ENCODE results near the gene MALT1. TPM values are rescaled to one million over a fixed set of nuclear protein-coding genes. Genes with fewer than 3 reads are reported as not detected.
A peak's percentile ranks its signal among the peaks of the same experiment; 100 is the strongest.

MALT1 gene
- total RNA-seq, 3 donors from 2014 or later (not counting 1 experiment from before 2014, with no cell fraction given), result 49.8 to 55.8 (median 54.5) TPM

DNA sequence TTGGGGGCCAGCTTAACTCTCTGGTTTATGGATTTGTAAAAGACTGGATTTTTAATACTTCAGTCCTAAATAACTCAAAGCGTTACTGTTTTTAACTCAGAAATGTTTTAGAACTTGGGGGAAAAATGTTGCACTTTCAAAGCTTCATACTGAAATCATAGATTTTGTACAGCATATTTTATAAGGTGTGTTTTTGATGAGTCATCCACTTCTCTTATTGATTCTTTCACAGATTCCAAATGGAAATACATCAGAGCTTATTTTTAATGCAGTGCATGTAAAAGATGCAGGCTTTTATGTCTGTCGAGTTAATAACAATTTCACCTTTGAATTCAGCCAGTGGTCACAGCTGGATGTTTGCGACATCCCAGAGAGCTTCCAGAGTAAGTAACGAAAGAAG is 28.9 kb downstream of the MALT1 start:
- no peak overlapping the region for H3K4me3 Mint-ChIP-seq
- no peaks in the 10 kb centered on the region for H3K27me3 Mint-ChIP-seq (ENCODE audit: low read depth in 2 of 2)
- Histone ChIP-seq H3K27me3 (ENCODE audit: control insufficient read depth, insufficient read depth, low read length) (no peaks in the 10 kb centered on the region), H3K4me1 (ENCODE audit: control insufficient read depth, insufficient read depth, low read length) (no peaks in the 10 kb centered on the region), H3K4me3 (ENCODE audit: low read length) (no peak overlapping the region), H3K27ac (ENCODE audit: low read length) (no peak overlapping the region), H3K36me3 (ENCODE audit: control insufficient read depth, insufficient read depth, low read length) (peaks cover 39% of the 10 kb centered on the region), H3K9me3 (ENCODE audit: control insufficient read depth, insufficient read depth, low read length) (no peaks in the 10 kb centered on the region)
- no peaks in the 10 kb centered on the region for H3K9me3 Mint-ChIP-seq
- no peak overlapping the region for H3K27ac Mint-ChIP-seq
- peaks cover 13 to 17% of the 10 kb centered on the region in 2 donors for H3K4me1 Mint-ChIP-seq
- intact Hi-C loops (cut with micrococcal nuclease), result no loop called here
- TF ChIP-seq, protein P1, sequence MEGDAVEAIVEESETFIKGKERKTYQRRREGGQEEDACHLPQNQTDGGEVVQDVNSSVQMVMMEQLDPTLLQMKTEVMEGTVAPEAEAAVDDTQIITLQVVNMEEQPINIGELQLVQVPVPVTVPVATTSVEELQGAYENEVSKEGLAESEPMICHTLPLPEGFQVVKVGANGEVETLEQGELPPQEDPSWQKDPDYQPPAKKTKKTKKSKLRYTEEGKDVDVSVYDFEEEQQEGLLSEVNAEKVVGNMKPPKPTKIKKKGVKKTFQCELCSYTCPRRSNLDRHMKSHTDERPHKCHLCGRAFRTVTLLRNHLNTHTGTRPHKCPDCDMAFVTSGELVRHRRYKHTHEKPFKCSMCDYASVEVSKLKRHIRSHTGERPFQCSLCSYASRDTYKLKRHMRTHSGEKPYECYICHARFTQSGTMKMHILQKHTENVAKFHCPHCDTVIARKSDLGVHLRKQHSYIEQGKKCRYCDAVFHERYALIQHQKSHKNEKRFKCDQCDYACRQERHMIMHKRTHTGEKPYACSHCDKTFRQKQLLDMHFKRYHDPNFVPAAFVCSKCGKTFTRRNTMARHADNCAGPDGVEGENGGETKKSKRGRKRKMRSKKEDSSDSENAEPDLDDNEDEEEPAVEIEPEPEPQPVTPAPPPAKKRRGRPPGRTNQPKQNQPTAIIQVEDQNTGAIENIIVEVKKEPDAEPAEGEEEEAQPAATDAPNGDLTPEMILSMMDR (IDR thresholded peaks at IDR 0.05), result no peak
- ATAC-seq (no peak), DNase-seq (no peak)
- WGBS (ENCODE audit: insufficient coverage), result 100% methylated on average over 1 of the region's 4 CpGs
- peaks cover 8% of the 10 kb centered on the region for H3K36me3 Mint-ChIP-seq

DNA sequence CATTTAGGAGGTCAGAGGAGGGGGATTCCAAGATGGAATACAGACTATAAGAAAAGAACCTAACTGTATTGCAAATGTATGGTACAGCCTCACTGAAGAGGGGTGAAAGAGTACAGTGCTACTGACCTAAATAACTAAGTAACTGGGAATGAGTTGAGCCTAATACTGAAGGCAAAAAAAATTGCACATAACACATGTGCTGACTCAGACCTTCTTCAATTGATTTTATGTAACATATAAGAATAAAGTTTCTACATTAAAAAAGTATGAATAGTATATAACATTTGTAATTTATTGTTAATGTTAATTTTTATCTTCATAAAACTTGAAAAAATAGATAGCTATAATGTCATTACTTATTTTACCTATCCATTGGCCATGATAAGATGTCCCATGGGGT is 41.7 kb downstream of the MALT1 start:
- Histone ChIP-seq H3K36me3 (ENCODE audit: control insufficient read depth, insufficient read depth, low read length) (peaks cover 8% of the 10 kb centered on the region), H3K4me3 (ENCODE audit: low read length) (no peak overlapping the region), H3K27ac (ENCODE audit: low read length) (no peak overlapping the region), H3K27me3 (ENCODE audit: control insufficient read depth, insufficient read depth, low read length) (no peaks in the 10 kb centered on the region), H3K9me3 (ENCODE audit: control insufficient read depth, insufficient read depth, low read length) (no peaks in the 10 kb centered on the region), H3K4me1 (ENCODE audit: control insufficient read depth, insufficient read depth, low read length) (peaks cover 3% of the 10 kb centered on the region)
- no peak for ATAC-seq
- peak overlapping the region; percentile 7 to 92 for H3K27ac Mint-ChIP-seq
- DNase-seq, result no peak
- no peak overlapping the region for H3K4me3 Mint-ChIP-seq
- intact Hi-C loops (cut with micrococcal nuclease), result no loop called here
- H3K9me3 Mint-ChIP-seq, result no peaks in the 10 kb centered on the region
- peaks cover 28 to 29% of the 10 kb centered on the region in 2 donors for H3K4me1 Mint-ChIP-seq
- TF ChIP-seq, protein P1 (IDR thresholded peaks at IDR 0.05), result no peak
- H3K27me3 Mint-ChIP-seq (ENCODE audit: low read depth in 2 of 2), result no peaks in the 10 kb centered on the region
- no peaks in the 10 kb centered on the region for H3K36me3 Mint-ChIP-seq

DNA sequence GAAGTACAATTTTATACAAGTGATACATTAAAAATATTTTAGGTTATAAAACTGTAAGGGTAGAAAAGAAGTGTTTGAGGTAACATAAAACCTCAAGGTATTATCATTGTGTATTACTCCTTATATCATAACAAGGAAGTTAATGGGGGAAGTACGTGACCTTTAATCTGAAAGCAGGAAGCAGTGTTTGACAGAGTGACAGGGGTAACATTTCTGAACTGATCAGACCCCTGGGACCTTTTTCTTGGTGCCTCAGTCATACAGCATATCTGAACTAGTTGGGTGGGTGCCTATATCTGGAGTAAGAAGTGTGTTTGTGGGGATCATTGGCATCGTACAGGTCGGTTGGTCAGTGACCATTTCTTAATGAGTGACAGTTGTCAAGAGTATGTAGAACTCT is 43.0 kb downstream of the MALT1 start:
- H3K4me1 ChIP-seq (ENCODE audit: control insufficient read depth, insufficient read depth, low read length), result peaks cover 3% of the 10 kb centered on the region
- 62% methylated on average over 3 of the region's 3 CpGs for WGBS (ENCODE audit: insufficient coverage)
- no peaks in the 10 kb centered on the region for H3K9me3 Mint-ChIP-seq
- no peaks in the 10 kb centered on the region for H3K27me3 ChIP-seq (ENCODE audit: control insufficient read depth, insufficient read depth, low read length)
- H3K27ac ChIP-seq (ENCODE audit: low read length), result peak overlapping the region; percentile 24
- H3K27ac Mint-ChIP-seq, result peak overlapping the region; percentile 86 to 92
- peak in 2 of 3 donors; percentile 48 to 52 for ATAC-seq
- H3K9me3 ChIP-seq (ENCODE audit: control insufficient read depth, insufficient read depth, low read length), result no peaks in the 10 kb centered on the region
- H3K4me3 ChIP-seq (ENCODE audit: low read length), result no peak overlapping the region
- no peaks in the 10 kb centered on the region for H3K36me3 Mint-ChIP-seq
- TF ChIP-seq, protein P1 (IDR thresholded peaks at IDR 0.05), result no peak
- peaks cover 11% of the 10 kb centered on the region for H3K36me3 ChIP-seq (ENCODE audit: control insufficient read depth, insufficient read depth, low read length)
- DNase-seq, result peak in 1 of 2 donors; percentile 62
- intact Hi-C loops (cut with micrococcal nuclease), result no loop called here
- peak overlapping the region; percentile 18 for H3K4me3 Mint-ChIP-seq
- no peaks in the 10 kb centered on the region for H3K27me3 Mint-ChIP-seq (ENCODE audit: low read depth in 2 of 2)
- H3K4me1 Mint-ChIP-seq, result peaks cover 29 to 34% of the 10 kb centered on the region in 2 donors

DNA sequence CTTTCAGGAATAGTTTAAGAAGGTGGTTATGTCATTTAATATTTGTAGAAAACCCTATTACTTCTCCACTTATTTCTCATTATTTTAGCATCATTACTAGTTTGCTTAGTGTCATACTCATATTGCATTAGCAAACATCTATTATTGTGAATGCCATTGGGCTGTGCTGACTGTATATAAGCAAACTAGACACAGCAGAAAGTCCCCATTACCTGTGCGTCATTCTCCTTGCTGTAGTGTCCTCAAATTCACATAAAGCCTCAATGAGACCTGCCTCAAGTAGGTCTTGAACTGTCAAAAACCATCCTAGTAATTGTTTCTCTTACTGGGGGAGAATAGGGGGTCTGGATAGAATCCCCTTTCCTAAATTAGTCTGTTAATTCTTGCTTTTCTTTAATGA is 43.6 kb downstream of the MALT1 start:
- Histone ChIP-seq H3K9me3 (ENCODE audit: control insufficient read depth, insufficient read depth, low read length) (no peaks in the 10 kb centered on the region), H3K27me3 (ENCODE audit: control insufficient read depth, insufficient read depth, low read length) (no peaks in the 10 kb centered on the region), H3K27ac (ENCODE audit: low read length) (peak overlapping the region; percentile 24), H3K4me3 (ENCODE audit: low read length) (no peak overlapping the region), H3K4me1 (ENCODE audit: control insufficient read depth, insufficient read depth, low read length) (peaks cover 3% of the 10 kb centered on the region), H3K36me3 (ENCODE audit: control insufficient read depth, insufficient read depth, low read length) (peaks cover 11% of the 10 kb centered on the region)
- H3K36me3 Mint-ChIP-seq, result no peaks in the 10 kb centered on the region
- no peaks in the 10 kb centered on the region for H3K27me3 Mint-ChIP-seq (ENCODE audit: low read depth in 2 of 2)
- WGBS (ENCODE audit: insufficient coverage), result 100% methylated on average over 1 of the region's 1 CpG
- ATAC-seq, result no peak
- peak overlapping the region; percentile 86 to 92 for H3K27ac Mint-ChIP-seq
- H3K4me1 Mint-ChIP-seq, result peaks cover 29 to 34% of the 10 kb centered on the region in 2 donors
- no peak overlapping the region for H3K4me3 Mint-ChIP-seq
- H3K9me3 Mint-ChIP-seq, result no peaks in the 10 kb centered on the region
- TF ChIP-seq, protein P1 (IDR thresholded peaks at IDR 0.05), result no peak
- intact Hi-C loops (cut with micrococcal nuclease), result loop anchor here (5.0 kb wide), 1 partner anchor 43 kb away; the partner anchor contains the start of gene MALT1
- peak in 1 of 2 donors; percentile 32 for DNase-seq

Measured in natural killer cell (primary cell).